Liver (tissue), 3 donors: ENCODE measurements around the gene NCOA6.

Experiments
- CTCF ChIP-seq: fragments of 150-350 bp; IDR thresholded peaks from 2 replicates; pipeline ENCODE4 v1.5.1; 2017; ENCODE audit warnings: improper control_type of control experiment, low read depth, low read length; ENCODE audit not compliant: missing input control
- EGR1 ChIP-seq, 2 donors: IDR thresholded peaks; 2 replicates each; pipeline ENCODE4 v1.6.1; 2016 to 2018; ENCODE audit warnings: antibody characterized with exemption in 2 of 2, low read depth in 2 of 2
- FOXA1 ChIP-seq: IDR thresholded peaks from 2 replicates; pipeline ENCODE4 v1.6.1; 2016; ENCODE audit warnings: antibody characterized with exemption
- GABPA ChIP-seq, 2 donors: IDR thresholded peaks in 1 of 2; conservative IDR thresholded peaks in 1 of 2; 2 replicates each; pipeline ENCODE4 v1.6.1; 2016; ENCODE audit warnings: antibody characterized with exemption in 2 of 2, mild to moderate bottlenecking in 1 of 2, moderate library complexity in 1 of 2
- JUND ChIP-seq, 2 donors: IDR thresholded peaks; 2 replicates each; pipeline ENCODE4 v1.6.1; 2016; ENCODE audit warnings: antibody characterized with exemption in 2 of 2
- MAX ChIP-seq: IDR thresholded peaks from 2 replicates; pipeline ENCODE4 v1.6.1; 2016; ENCODE audit warnings: antibody characterized with exemption
- RAD21 ChIP-seq, 2 donors: IDR thresholded peaks; 2 replicates each; pipeline ENCODE4 v1.6.1; 2016; ENCODE audit warnings: antibody characterized with exemption in 2 of 2, mild to moderate bottlenecking in 2 of 2
- RXRA ChIP-seq, 2 donors: IDR thresholded peaks; 2 replicates each; pipeline ENCODE4 v1.6.1; 2017 to 2018; ENCODE audit warnings: antibody characterized with exemption in 2 of 2, mild to moderate bottlenecking in 1 of 2
- SP1 ChIP-seq: IDR thresholded peaks from 2 replicates; pipeline ENCODE4 v1.6.1; 2018; ENCODE audit warnings: antibody characterized with exemption, mild to moderate bottlenecking
- TAF1 ChIP-seq: conservative IDR thresholded peaks from 2 replicates; pipeline ENCODE4 v1.6.1; 2016; ENCODE audit warnings: antibody characterized with exemption, mild to moderate bottlenecking
- YY1 ChIP-seq: IDR thresholded peaks from 2 replicates; pipeline ENCODE4 v1.6.1; 2016; ENCODE audit warnings: antibody characterized with exemption, mild to moderate bottlenecking
- TF ChIP-seq, protein P1 (sequence below): IDR thresholded peaks from 2 replicates; pipeline ENCODE4 v1.6.1; 2016; ENCODE audit warnings: antibody characterized with exemption, mild to moderate bottlenecking
- TF ChIP-seq, protein P2 (sequence below): IDR thresholded peaks from 2 replicates; pipeline ENCODE4 v1.6.1; 2016; ENCODE audit warnings: antibody characterized with exemption
- donor health status: healthy.
- donor health status: healthy.

DNA sequence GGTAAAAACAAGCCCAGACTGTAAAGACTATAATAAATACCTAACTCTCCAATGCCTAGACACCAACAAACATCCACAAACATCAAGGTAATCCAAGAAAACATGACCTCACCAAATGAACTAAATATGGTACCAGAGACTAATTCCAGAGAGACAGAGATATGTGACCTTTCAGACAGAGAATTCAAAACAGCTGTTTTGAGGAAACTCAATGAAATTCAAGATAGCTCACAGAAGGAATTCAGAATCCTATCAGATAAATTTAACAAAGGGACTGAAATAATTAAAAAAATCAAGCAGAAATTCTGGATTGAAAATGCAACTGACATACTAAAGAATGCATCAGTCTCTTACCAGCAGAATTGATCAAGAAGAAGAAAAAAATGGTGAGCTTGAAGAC lies 26.6 kb downstream of the NCOA6 start:
- TF ChIP-seq CTCF (no peak), RAD21 (IDR thresholded peaks at IDR 0.05) (no peak), FOXA1 (no peak), YY1 (no peak), JUND (IDR thresholded peaks at IDR 0.05) (no peak), GABPA (IDR thresholded peaks at IDR 0.05 in 1 of 2, conservative IDR thresholded peaks at IDR 0.05 in 1 of 2) (no peak), EGR1 (IDR thresholded peaks at IDR 0.05; ENCODE audit: low read depth in 2 of 2) (no peak), TAF1 (no peak), MAX (no peak), SP1 (no peak), RXRA (IDR thresholded peaks at IDR 0.05) (no peak)
- TF ChIP-seq, protein P1, sequence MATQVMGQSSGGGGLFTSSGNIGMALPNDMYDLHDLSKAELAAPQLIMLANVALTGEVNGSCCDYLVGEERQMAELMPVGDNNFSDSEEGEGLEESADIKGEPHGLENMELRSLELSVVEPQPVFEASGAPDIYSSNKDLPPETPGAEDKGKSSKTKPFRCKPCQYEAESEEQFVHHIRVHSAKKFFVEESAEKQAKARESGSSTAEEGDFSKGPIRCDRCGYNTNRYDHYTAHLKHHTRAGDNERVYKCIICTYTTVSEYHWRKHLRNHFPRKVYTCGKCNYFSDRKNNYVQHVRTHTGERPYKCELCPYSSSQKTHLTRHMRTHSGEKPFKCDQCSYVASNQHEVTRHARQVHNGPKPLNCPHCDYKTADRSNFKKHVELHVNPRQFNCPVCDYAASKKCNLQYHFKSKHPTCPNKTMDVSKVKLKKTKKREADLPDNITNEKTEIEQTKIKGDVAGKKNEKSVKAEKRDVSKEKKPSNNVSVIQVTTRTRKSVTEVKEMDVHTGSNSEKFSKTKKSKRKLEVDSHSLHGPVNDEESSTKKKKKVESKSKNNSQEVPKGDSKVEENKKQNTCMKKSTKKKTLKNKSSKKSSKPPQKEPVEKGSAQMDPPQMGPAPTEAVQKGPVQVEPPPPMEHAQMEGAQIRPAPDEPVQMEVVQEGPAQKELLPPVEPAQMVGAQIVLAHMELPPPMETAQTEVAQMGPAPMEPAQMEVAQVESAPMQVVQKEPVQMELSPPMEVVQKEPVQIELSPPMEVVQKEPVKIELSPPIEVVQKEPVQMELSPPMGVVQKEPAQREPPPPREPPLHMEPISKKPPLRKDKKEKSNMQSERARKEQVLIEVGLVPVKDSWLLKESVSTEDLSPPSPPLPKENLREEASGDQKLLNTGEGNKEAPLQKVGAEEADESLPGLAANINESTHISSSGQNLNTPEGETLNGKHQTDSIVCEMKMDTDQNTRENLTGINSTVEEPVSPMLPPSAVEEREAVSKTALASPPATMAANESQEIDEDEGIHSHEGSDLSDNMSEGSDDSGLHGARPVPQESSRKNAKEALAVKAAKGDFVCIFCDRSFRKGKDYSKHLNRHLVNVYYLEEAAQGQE, result no peak
- TF ChIP-seq, protein P2, sequence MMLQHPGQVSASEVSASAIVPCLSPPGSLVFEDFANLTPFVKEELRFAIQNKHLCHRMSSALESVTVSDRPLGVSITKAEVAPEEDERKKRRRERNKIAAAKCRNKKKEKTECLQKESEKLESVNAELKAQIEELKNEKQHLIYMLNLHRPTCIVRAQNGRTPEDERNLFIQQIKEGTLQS, result no peak
